MCF 10A (cell line): ENCODE results near the gene MAPK6. TPM values are rescaled to one million over a fixed set of nuclear protein-coding genes. Genes with fewer than 3 reads are reported as not detected.

Experiments used
- BruUV-seq: library from RNA; stranded (reverse); fragments of 400-500 nt; replicated peaks from 2 replicates; lab custom pipeline; 2021; lab: Mats Ljungman, UMichigan
- CTCF ChIA-PET: fragments of 300-600 bp; sonication (Branson Sonifier 250); formaldehyde crosslinking; extraction: SDS; loops from one replicate; lab custom pipeline; 2021; ENCODE audit warnings: antibody characterized with exemption, inconsistent platforms; lab: Yijun Ruan, JAX
- POLR2A ChIA-PET: fragments of 300-600, 350-650 bp; sonication (Branson Sonifier 250); formaldehyde crosslinking; extraction: SDS; loops from one replicate; lab custom pipeline; 2020; ENCODE audit warnings: antibody characterized with exemption, inconsistent platforms; lab: Yijun Ruan, JAX
- DNase-seq: peaks from one replicate; pipeline ENCODE4 v3.0.0-alpha.2; 2018; ENCODE audit not compliant: unreplicated experiment
- H3K27ac Mint-ChIP-seq: one replicate; pipeline ENCODE4 v1.8.0; 2022; ENCODE audit warnings: mild to moderate bottlenecking, low read depth, mixed read lengths; ENCODE audit not compliant: unreplicated experiment
- H3K27me3 Mint-ChIP-seq: one replicate; pipeline ENCODE4 v1.8.0; 2022; ENCODE audit warnings: mixed read lengths; ENCODE audit not compliant: insufficient read depth, unreplicated experiment
- H3K36me3 Mint-ChIP-seq: one replicate; pipeline ENCODE4 v1.8.0; 2022; ENCODE audit warnings: mild to moderate bottlenecking, moderate library complexity, mixed read lengths; ENCODE audit not compliant: insufficient read depth, unreplicated experiment
- H3K4me1 Mint-ChIP-seq: one replicate; pipeline ENCODE4 v1.8.0; 2022; ENCODE audit warnings: mixed read lengths; ENCODE audit not compliant: insufficient read depth, unreplicated experiment
- H3K4me3 Mint-ChIP-seq: one replicate; pipeline ENCODE4 v1.8.0; 2022; ENCODE audit warnings: mild to moderate bottlenecking, moderate library complexity, mixed read lengths; ENCODE audit not compliant: unreplicated experiment
- H3K9me3 Mint-ChIP-seq: one replicate; pipeline ENCODE4 v1.8.0; 2022; ENCODE audit warnings: mixed read lengths; ENCODE audit not compliant: unreplicated experiment
- intact Hi-C: fragments of 100-400 bp; cut with micrococcal nuclease; formaldehyde crosslinking; loops from 2 replicates; pipeline ENCODE4 v1.14.1; 2022
- total RNA-seq: library from RNA; stranded (reverse); gene quantifications from 2 replicates; pipeline ENCODE4 v1.2.3, GENCODE V29; 2022
- TF ChIP-seq, protein P1 (sequence below): fragments of 200-600 bp; IDR thresholded peaks from one replicate; pipeline ENCODE4 v1.8.0; 2022; ENCODE audit warnings: antibody characterized with exemption, mild to moderate bottlenecking; ENCODE audit not compliant: unreplicated experiment

The MAPK6 gene
- total RNA-seq, 1 experiment from 2014 or later: 106 TPM

DNA sequence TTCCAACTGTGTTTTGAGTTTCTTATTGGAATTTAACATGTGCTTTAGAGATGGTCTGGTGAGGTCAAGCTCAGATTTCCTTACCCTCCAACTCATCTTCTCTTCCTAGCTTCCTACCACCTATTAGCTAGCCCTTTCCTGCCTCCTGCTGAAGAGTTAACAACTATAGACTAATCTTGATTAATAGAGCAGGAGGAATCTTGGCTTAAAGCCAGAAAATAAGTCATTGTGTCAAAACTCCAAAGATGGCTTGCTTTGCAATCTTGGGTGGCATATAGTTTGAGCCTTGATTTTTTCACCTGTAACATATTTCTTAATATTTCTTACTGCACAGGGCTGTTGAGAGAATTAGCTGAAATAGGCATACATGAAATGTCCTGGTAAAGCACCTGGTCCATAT, 66.3 kb downstream of the MAPK6 start:
- intact Hi-C loops: no loop called here
- Mint-ChIP-seq H3K27ac (no peak overlapping the region), H3K36me3 (no peaks in the 10 kb centered on the region), H3K4me3 (no peak overlapping the region), H3K27me3 (no peaks in the 10 kb centered on the region), H3K4me1 (peaks cover 11% of the 10 kb centered on the region), H3K9me3 (peaks cover 9% of the 10 kb centered on the region)
- ChIA-PET POLR2A (interaction anchor here (0.8 to 20.7 kb wide), 9 partner anchors 7 to 63 kb away, joined by 3 to 546 read pairs (median 3); partner anchors contain the start of gene MAPK6), CTCF (interaction anchor here (0.6 to 0.7 kb wide), 3 partner anchors 8 to 136 kb away, joined by 3 to 4 read pairs (median 3); no protein-coding TSS in a partner anchor)
- no TSS peak for BruUV-seq
- TF ChIP-seq, protein P1, sequence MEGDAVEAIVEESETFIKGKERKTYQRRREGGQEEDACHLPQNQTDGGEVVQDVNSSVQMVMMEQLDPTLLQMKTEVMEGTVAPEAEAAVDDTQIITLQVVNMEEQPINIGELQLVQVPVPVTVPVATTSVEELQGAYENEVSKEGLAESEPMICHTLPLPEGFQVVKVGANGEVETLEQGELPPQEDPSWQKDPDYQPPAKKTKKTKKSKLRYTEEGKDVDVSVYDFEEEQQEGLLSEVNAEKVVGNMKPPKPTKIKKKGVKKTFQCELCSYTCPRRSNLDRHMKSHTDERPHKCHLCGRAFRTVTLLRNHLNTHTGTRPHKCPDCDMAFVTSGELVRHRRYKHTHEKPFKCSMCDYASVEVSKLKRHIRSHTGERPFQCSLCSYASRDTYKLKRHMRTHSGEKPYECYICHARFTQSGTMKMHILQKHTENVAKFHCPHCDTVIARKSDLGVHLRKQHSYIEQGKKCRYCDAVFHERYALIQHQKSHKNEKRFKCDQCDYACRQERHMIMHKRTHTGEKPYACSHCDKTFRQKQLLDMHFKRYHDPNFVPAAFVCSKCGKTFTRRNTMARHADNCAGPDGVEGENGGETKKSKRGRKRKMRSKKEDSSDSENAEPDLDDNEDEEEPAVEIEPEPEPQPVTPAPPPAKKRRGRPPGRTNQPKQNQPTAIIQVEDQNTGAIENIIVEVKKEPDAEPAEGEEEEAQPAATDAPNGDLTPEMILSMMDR: no peak
- peak; percentile 33 for DNase-seq

DNA sequence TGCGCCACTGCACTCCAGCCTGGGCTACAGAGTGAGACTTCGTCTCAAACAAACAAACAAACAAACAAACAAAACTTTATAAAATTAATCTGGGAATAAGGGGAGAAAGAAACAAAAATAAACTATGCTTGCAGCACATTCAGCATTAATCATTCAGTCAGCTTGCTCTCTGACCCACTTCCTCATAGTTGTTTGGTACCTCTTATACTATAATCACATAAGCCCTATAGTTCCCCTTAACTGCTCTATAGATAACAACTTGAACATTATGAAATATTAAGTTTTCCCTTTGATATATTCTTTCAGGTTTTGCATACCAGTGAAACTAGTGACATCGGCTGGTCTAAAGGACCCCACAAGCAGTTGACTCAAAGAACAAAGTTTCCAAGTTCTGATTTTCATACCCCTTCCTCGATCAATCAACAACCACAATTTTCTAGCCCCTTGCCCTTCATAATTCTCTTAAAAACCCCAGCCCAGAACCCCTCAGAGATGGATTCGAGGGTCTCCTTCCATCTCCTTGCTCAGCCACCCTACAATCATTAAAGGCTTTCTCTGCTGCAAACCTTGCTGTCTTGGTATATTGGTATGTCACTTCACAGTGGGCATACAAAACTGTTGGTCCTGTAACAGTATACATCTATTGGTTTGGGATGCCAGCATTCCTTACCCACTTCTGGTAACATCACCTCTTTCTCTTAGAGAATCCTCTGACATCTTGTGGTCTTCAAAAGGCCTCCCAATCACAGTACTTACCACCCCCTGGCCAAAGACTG, 67.2 kb downstream of the MAPK6 start:
- H3K9me3 Mint-ChIP-seq: peaks cover 12% of the 10 kb centered on the region
- CTCF ChIA-PET: interaction anchor here (0.6 to 0.7 kb wide), 3 partner anchors 8 to 137 kb away, joined by 3 to 4 read pairs (median 3); no protein-coding TSS in a partner anchor
- no peak for DNase-seq
- no peaks in the 10 kb centered on the region for H3K36me3 Mint-ChIP-seq
- TF ChIP-seq, protein P1: no peak
- peaks cover 11% of the 10 kb centered on the region for H3K4me1 Mint-ChIP-seq
- no peak overlapping the region for H3K27ac Mint-ChIP-seq
- intact Hi-C loops: no loop called here
- no peak overlapping the region for H3K4me3 Mint-ChIP-seq
- BruUV-seq: no TSS peak
- no peaks in the 10 kb centered on the region for H3K27me3 Mint-ChIP-seq
- POLR2A ChIA-PET: interaction anchor here (0.8 to 20.7 kb wide), 8 partner anchors 8 to 64 kb away, joined by 3 to 546 read pairs (median 4); partner anchors contain the start of gene MAPK6

DNA sequence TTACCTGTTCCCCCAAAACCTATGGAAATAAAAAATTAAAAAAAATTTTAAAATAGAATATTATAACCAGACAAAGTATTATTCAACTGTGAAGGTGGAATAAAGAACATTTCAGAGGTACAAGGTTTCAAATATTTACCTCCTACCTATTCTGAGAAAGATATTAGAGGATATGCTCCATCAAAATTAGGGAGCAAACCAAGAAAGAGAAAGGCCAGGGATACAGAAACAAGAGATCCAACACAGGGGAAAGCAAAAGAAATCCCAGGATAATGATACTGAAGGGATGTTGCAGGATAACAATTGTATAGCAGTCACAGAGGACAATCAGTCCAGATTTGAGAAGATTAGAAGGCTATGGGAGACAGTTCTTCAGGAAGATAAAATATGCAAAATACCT, 71.2 kb downstream of the MAPK6 start:
- Mint-ChIP-seq H3K4me1 (peaks cover 21% of the 10 kb centered on the region), H3K9me3 (peaks cover 12% of the 10 kb centered on the region), H3K27me3 (no peaks in the 10 kb centered on the region), H3K27ac (peak overlapping the region; percentile 23), H3K36me3 (no peaks in the 10 kb centered on the region), H3K4me3 (no peak overlapping the region)
- no TSS peak for BruUV-seq
- intact Hi-C loops: no loop called here
- DNase-seq: no peak
- TF ChIP-seq, protein P1: no peak
- ChIA-PET POLR2A (interaction anchor here (1.0 to 9.6 kb wide), 5 partner anchors 12 to 70 kb away, joined by 3 to 71 read pairs (median 9); no protein-coding TSS in a partner anchor), CTCF (interaction anchor here (1.0 to 2.7 kb wide), 2 partner anchors 10 to 11 kb away, joined by 3 to 14 read pairs; no protein-coding TSS in a partner anchor)

DNA sequence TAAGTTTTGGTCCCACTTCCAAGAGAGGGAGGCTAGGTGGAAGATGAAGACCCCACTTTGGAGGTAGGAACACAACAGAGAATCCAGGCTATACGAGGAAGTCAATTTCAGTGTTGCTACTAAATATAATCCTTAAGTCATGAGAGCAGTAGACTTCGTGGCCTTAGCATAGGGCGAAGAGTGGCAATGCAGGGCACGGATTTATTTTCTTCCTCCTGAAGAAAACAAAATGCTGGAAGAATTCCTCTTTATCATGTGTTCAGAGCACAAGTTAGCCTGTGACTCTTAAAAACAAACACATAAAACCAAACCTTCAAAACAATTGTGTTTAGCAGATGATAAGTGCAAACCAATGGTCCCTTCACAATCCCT, 74.1 kb downstream of the MAPK6 start:
- H3K27ac Mint-ChIP-seq: peak overlapping the region; percentile 99
- CTCF ChIA-PET: no interaction called here

More for the DNA sequence above, 74.1 kb downstream of the MAPK6 start:
- no peak for DNase-seq
- BruUV-seq: TSS peak; percentile 92
- intact Hi-C loops: loop anchor here (1.0 kb wide), 1 partner anchor 16 kb away; no protein-coding TSS in a partner anchor
- H3K4me1 Mint-ChIP-seq: peaks cover 34% of the 10 kb centered on the region
- POLR2A ChIA-PET: interaction anchor here (1.6 to 9.6 kb wide), 3 partner anchors 10 to 86 kb away, joined by 3 to 71 read pairs (median 8); no protein-coding TSS in a partner anchor
- H3K27me3 Mint-ChIP-seq: no peaks in the 10 kb centered on the region
- TF ChIP-seq, protein P1: no peak
- peak overlapping the region; percentile 48 for H3K4me3 Mint-ChIP-seq
- peaks cover 12% of the 10 kb centered on the region for H3K36me3 Mint-ChIP-seq
- H3K9me3 Mint-ChIP-seq: peaks cover 12% of the 10 kb centered on the region
